Vagina (tissue), 2 donors: Measurements from ENCODE around the gene IGFN1.

Experiments
- POLR2A ChIP-seq, 2 donors: fragments of 450-650 bp; IDR thresholded peaks; one replicate each; pipeline ENCODE4 v1.6.1; 2017; ENCODE audit warnings: antibody characterized with exemption in 2 of 2, mild to moderate bottlenecking in 2 of 2, moderate library complexity in 2 of 2
- POLR2AphosphoS5 ChIP-seq, 2 donors: sonication (generic); formaldehyde crosslinking; IDR thresholded peaks; one replicate each; pipeline ENCODE4 v1.9.0; 2017; ENCODE audit warnings: antibody characterized with exemption in 2 of 2, mild to moderate bottlenecking in 2 of 2, low read depth in 1 of 2; ENCODE audit not compliant: insufficient read depth in 1 of 2
- TF ChIP-seq, protein P1 (sequence below), 3 experiments: fragments of 450-650 bp in 2 of 3; fragments of 200-600 bp in 1 of 3; sonication (generic) in 1 of 3; IDR thresholded peaks; one replicate each; pipeline ENCODE4 v1.5.1; 2017 to 2019; ENCODE audit warnings: antibody characterized with exemption in 3 of 3, mild to moderate bottlenecking in 2 of 3, moderate library complexity in 2 of 3

DNA sequence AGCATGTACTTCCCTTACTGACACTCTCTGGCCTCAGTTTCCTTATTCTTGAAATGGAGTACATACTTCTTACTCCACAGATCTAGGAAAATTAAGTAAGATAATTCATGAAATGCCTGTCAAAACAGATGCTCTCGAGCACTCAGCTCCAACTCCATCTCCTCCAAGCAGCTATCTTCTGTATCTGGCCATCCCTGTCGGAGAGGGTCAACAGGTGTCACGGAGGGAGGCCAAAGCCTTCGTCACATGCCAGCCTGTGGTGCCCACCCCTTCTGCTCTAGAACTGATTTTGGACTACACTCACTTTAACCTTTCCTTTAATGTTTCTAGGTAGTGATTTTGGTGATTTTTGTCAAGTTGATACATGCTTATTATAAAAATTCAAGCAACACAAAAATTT, 73.9 kb downstream of the IGFN1 start:
- TF ChIP-seq POLR2A (IDR thresholded peaks at IDR 0.05) (no peak), POLR2AphosphoS5 (IDR thresholded peaks at IDR 0.05; ENCODE audit: insufficient read depth in 1 of 2, low read depth in 1 of 2) (no peak)
- TF ChIP-seq, protein P1, sequence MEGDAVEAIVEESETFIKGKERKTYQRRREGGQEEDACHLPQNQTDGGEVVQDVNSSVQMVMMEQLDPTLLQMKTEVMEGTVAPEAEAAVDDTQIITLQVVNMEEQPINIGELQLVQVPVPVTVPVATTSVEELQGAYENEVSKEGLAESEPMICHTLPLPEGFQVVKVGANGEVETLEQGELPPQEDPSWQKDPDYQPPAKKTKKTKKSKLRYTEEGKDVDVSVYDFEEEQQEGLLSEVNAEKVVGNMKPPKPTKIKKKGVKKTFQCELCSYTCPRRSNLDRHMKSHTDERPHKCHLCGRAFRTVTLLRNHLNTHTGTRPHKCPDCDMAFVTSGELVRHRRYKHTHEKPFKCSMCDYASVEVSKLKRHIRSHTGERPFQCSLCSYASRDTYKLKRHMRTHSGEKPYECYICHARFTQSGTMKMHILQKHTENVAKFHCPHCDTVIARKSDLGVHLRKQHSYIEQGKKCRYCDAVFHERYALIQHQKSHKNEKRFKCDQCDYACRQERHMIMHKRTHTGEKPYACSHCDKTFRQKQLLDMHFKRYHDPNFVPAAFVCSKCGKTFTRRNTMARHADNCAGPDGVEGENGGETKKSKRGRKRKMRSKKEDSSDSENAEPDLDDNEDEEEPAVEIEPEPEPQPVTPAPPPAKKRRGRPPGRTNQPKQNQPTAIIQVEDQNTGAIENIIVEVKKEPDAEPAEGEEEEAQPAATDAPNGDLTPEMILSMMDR (IDR thresholded peaks at IDR 0.05), result no peak
